Chondrocyte (in vitro differentiated cells): ENCODE measurements around the gene KCNQ2. TPM values are rescaled to one million over a fixed set of nuclear protein-coding genes. Genes with fewer than 3 reads are reported as not detected.

Experiments
- DNase-seq: peaks from one replicate; pipeline ENCODE4 v3.0.0; 2021; ENCODE audit warnings: mixed read lengths, low spot score
- H3K27ac Mint-ChIP-seq: one replicate; pipeline ENCODE4 v1.8.0; 2021; ENCODE audit warnings: mild to moderate bottlenecking, moderate library complexity, mixed read lengths; ENCODE audit not compliant: unreplicated experiment
- H3K27me3 Mint-ChIP-seq: 2 replicates; pipeline ENCODE4 v1.8.0; 2021; ENCODE audit warnings: low read depth, mixed read lengths
- H3K36me3 Mint-ChIP-seq: 2 replicates; pipeline ENCODE4 v1.8.0; 2021; ENCODE audit warnings: low read depth, mixed read lengths
- H3K4me1 Mint-ChIP-seq: 2 replicates; pipeline ENCODE4 v1.8.0; 2021; ENCODE audit warnings: low read depth, mild to moderate bottlenecking, mixed read lengths
- H3K4me3 Mint-ChIP-seq: one replicate; pipeline ENCODE4 v1.8.0; 2021; ENCODE audit warnings: mild to moderate bottlenecking, moderate library complexity, mixed read lengths; ENCODE audit not compliant: unreplicated experiment
- H3K9me3 Mint-ChIP-seq: 2 replicates; pipeline ENCODE4 v1.8.0; 2021; ENCODE audit warnings: low read depth, mixed read lengths
- CTCF ChIP-seq: fragments of 200-600 bp; sonication (generic); IDR thresholded peaks from 2 replicates; pipeline ENCODE4 v1.5.0; 2021; ENCODE audit warnings: antibody characterized with exemption, mild to moderate bottlenecking, moderate library complexity
- total RNA-seq: library from RNA; stranded (reverse); gene quantifications from 3 replicates; pipeline ENCODE4 v1.2.1, GENCODE V29; 2021

KCNQ2 gene
- total RNA-seq, 1 donor from 2014 or later: not detected

DNA sequence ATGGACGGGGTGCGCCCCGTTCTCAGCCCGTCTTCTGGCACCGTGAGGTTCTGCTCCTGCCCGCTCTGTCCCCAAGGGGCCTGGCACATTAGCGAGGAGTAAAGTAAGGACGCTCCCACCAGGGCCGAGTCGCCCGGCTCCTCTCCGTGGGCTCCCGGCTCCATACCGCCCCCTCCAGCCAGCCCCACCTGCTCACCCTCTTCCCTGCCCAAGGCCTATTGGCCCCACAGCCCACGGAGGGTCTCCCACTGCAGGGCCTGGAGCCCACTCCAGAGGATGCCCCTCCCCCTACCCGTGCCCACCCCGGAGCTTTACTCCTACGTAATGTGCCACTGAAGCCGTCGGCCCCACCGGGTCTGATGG is 63.8 kb downstream of the KCNQ2 start:
- no peak for DNase-seq
- TF ChIP-seq CTCF: no peak
- Mint-ChIP-seq H3K9me3 (no peaks in the 10 kb centered on the region), H3K36me3 (no peaks in the 10 kb centered on the region), H3K27ac (no peak overlapping the region), H3K4me1 (no peaks in the 10 kb centered on the region), H3K4me3 (no peak overlapping the region), H3K27me3 (peaks cover 3% of the 10 kb centered on the region)

GRCh38 chr20:63407928-63408683 is 64.3 kb downstream of the KCNQ2 start:
- TF ChIP-seq CTCF: no peak

GRCh38 chr20:63406617-63407245 is 65.7 kb downstream of the KCNQ2 start:
- Mint-ChIP-seq H3K27ac (no peak overlapping the region), H3K4me3 (no peak overlapping the region), H3K36me3 (no peaks in the 10 kb centered on the region), H3K4me1 (no peaks in the 10 kb centered on the region), H3K27me3 (peaks cover 8% of the 10 kb centered on the region), H3K9me3 (no peaks in the 10 kb centered on the region)
- DNase-seq: no peak
- TF ChIP-seq CTCF: no peak

More at GRCh38 chr20:63407928-63408683, 64.3 kb downstream of the KCNQ2 start:
- Mint-ChIP-seq H3K4me3 (no peak overlapping the region), H3K27ac (no peak overlapping the region), H3K4me1 (no peaks in the 10 kb centered on the region), H3K27me3 (peaks cover 6% of the 10 kb centered on the region), H3K36me3 (no peaks in the 10 kb centered on the region), H3K9me3 (no peaks in the 10 kb centered on the region)
- DNase-seq: no peak

DNA sequence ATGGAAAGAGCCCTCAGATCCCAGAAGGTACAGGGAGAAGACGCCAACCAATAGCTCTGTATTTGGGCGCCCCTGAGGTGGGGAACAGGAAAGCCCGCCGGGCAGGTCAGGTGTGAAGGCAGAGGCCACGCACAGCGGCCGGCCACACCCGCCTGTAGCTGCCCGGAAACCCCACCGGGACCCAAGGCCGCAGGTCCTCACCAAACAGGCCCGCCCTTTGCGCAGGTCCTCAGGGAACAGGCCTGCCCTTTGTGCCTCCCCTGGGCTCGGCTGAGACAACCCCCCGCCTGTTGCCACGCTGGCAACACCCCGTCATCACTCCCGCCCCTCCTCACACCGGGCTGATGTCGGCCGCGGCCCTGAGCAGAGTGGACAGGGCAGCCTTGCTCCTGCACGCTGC is 66.4 kb downstream of the KCNQ2 start:
- H3K4me3 Mint-ChIP-seq: no peak overlapping the region

More for the DNA sequence above, 66.4 kb downstream of the KCNQ2 start:
- H3K27me3 Mint-ChIP-seq: peaks cover 11% of the 10 kb centered on the region
- no peaks in the 10 kb centered on the region for H3K36me3 Mint-ChIP-seq
- TF ChIP-seq CTCF: no peak
- no peaks in the 10 kb centered on the region for H3K9me3 Mint-ChIP-seq
- H3K27ac Mint-ChIP-seq: no peak overlapping the region
- no peaks in the 10 kb centered on the region for H3K4me1 Mint-ChIP-seq
- DNase-seq: no peak
